HG03196 (cell line): ENCODE data around the gene SBNO2.

Source experiments
- ATAC-seq: cut with Tn5 transposase; IDR thresholded peaks from one replicate; pipeline ENCODE4 v1.9.1; 2021; ENCODE audit not compliant: unreplicated experiment

Gene SBNO2

GRCh38 chr19:1108291-1109031 is 65.6 kb downstream of the SBNO2 start:
- ATAC-seq = no peak

GRCh38 chr19:1107661-1108261 is 66.3 kb downstream of the SBNO2 start:
- ATAC-seq = no peak

GRCh38 chr19:1106841-1107660 is 67.0 kb downstream of the SBNO2 start:
- ATAC-seq = no peak

- ATAC-seq = no peak
These were observed 67.9 kb downstream of the SBNO2 start for GRCh38 chr19:1105873-1106840.

- no peak for ATAC-seq
These were observed 68.8 kb downstream of the SBNO2 start for GRCh38 chr19:1105008-1105872.

GRCh38 chr19:1104311-1105007 is 69.6 kb downstream of the SBNO2 start:
- ATAC-seq = peak; percentile 28

- ATAC-seq = peak; percentile 63
These were observed 70.3 kb downstream of the SBNO2 start, which contains the start of gene GPX4 for GRCh38 chr19:1103708-1104310. TSS of gene GPX4 (plus strand) at chr19:1103994. CDS start at chr19:1104044, 50 bp downstream.

- no peak for ATAC-seq
These were observed 70.8 kb downstream of the SBNO2 start for GRCh38 chr19:1103132-1103707.

GRCh38 chr19:1102407-1103131 is 71.5 kb downstream of the SBNO2 start:
- ATAC-seq = peak; percentile 21

GRCh38 chr19:1101337-1101698 is 72.8 kb downstream of the SBNO2 start:
- no peak for ATAC-seq

- ATAC-seq = no peak
These were observed 75.7 kb downstream of the SBNO2 start for GRCh38 chr19:1098177-1099051.

GRCh38 chr19:1097810-1098176 is 76.3 kb downstream of the SBNO2 start:
- no peak for ATAC-seq

- ATAC-seq = peak; percentile 87
These were observed 78.9 kb downstream of the SBNO2 start, which contains the start of gene POLR2E for GRCh38 chr19:1094978-1095701. TSS of gene POLR2E (minus strand) at chr19:1095375. CDS start at chr19:1095315, 60 bp downstream.

- no peak for ATAC-seq
These were observed 79.5 kb downstream of the SBNO2 start for GRCh38 chr19:1094655-1094977.

- ATAC-seq = no peak
These were observed 80.1 kb downstream of the SBNO2 start for GRCh38 chr19:1093811-1094553.
